HG02943 (cell line): ENCODE data around the gene PRM1.
A peak's percentile ranks its signal among the peaks of the same experiment; 100 is the strongest.
"Not testable (repeated sequence)": the region's sequence is repeated elsewhere in the genome, so short reads cannot be mapped to it uniquely, and the experiment has no call there.

Experiments used
- ATAC-seq: cut with Tn5 transposase; IDR thresholded peaks from one replicate; pipeline ENCODE4 v1.9.1; 2021; ENCODE audit warnings: mild to moderate bottlenecking, low read depth, moderate library complexity; ENCODE audit not compliant: unreplicated experiment

PRM1 gene

DNA sequence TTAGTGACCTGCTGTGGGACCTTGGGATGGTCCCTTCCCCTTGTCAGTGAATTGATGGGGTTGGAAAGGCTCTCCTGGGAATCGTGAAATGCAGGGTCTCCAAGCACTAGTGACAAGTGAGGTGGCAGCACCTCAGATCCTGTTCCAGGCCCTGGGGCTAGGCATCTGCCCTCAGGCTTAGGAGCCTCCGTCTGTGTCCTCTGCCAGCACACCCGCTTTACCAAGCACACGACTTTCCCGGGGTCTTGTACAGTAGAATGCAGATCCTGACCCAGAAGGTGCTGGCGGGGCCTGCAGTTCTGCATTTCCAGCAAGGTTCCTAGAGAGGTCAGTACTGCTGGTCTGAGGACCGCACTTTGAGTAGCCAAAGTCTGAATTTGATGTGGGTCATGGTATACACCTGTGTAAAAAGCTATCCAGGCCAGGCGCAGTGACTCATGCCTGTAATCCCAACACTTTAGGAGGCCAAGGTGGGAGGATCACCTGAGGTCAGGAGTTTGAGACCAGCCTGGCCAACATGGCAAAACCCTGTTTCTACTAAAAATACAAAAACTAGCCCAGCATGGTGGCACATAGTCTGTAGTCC lies 33.3 kb upstream of the PRM1 start:
- ATAC-seq, result no peak

DNA sequence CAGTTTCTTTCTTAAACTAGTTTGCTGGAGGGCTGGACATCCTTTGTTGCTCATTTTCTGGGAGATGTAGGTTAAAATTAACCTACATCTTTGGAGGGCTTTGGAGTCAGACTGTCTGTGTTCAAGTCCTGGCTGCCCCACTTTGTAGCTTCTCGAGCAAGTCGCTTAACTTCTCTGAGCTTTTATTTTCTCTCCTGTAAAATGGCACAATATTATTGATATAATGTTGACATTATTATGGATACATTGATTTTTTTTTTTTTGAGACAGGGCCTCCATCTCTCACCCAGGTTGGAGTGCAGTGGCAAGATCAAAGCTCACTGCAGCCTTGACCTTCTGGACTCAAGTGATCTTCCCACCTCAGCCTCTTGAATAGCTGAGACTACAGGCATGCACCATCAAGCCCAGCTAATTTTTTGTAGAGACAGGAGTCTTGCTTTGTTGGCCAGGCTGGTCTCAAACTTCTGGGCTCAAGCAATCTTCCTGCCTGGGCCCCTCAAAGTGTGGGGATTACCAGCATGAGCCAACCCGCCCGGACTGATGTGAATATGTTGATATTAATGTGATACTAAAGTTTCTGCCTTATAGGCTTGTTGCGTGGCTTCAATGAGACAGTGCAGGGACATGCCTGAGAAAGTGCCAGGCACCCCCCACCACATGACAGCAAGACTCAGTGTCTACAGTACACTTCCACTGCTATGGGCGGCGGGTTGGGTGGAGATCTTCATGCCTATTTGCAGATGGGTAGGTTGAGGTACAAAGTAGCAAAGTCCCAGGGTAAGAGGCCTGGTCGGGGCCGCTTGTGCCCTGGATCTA lies 32.6 kb upstream of the PRM1 start:
- no peak for ATAC-seq

DNA sequence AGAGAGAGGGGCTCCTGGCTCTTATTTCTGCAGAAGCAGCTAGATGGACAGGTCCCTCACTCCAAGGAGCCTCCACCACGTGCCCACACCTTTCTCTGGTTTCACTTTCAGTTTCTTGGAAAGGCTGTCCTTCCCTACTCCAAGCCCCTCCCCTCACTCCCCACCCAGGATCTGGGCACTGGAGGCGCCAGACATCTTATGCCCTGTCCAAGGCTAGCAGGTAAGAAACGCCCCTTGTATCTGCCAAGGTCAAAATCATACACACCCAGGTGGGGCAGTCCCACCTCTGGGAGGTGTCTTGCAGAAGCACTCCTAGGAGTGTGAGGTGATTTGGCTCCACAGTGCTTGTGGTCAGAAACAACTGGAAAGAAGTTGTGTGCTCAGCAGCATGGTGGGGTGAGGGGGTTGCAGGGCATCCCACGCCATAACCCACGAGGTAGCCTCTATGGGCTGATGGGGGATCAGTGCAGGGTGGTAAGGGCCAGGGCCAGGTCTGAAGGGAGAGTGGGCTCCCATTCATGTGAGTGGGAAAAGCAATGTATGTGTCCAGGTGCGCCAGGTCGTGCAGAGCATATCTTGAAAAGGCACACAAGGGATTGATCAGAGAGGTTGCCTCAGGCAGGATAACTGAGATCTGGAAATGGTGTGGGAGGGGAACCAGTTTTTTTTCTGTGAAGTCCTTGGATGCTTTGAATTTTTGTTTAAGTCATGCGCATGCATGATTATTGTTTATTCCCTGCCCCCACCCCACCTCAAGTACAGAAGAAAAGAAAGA lies 31.8 kb upstream of the PRM1 start:
- ATAC-seq, result no peak

DNA sequence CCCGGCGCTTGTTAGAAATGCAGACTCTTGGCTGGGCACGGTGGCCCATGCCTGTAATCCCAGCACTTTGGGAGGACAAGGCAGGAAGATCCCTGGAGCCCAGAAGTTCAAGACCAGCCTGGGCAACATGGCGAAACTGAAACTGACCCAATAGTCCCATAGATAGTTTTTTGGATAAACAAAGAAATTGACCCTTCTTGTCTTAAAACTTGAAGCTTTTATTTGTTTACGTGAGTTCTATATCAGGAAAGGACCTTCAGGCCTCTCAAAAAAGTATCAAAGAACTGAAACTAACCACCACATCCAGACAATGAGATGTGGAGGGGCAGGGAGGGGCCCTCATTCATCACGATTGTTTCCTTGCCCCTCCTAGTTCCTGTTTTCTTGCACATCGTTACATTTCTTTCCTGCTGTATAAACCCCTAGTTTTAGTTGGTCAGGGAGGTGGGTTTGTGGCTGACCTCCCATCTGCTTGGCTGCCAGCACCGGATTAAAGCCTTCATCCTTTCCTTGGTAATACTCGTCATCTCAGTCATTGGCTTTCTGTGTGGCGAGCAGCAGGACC lies 29.9 kb upstream of the PRM1 start:
- ATAC-seq, result no peak

DNA sequence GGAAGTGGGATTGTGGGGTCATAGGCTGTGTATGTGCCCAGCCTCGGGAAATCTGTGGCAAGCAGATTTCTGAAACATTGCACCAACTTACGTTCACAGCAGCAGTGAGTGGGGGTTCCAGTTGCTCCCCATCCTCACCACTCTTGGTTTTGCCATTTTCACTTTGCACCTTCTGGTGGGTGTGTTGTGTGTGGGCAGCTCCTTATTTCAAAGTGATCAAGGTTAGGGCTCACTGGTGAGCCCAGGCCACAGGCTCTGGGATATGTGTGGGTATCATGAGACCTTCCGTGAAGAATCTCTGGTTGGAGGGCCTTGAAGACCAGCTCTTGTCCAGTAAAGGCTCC lies 29.5 kb upstream of the PRM1 start:
- no peak for ATAC-seq

DNA sequence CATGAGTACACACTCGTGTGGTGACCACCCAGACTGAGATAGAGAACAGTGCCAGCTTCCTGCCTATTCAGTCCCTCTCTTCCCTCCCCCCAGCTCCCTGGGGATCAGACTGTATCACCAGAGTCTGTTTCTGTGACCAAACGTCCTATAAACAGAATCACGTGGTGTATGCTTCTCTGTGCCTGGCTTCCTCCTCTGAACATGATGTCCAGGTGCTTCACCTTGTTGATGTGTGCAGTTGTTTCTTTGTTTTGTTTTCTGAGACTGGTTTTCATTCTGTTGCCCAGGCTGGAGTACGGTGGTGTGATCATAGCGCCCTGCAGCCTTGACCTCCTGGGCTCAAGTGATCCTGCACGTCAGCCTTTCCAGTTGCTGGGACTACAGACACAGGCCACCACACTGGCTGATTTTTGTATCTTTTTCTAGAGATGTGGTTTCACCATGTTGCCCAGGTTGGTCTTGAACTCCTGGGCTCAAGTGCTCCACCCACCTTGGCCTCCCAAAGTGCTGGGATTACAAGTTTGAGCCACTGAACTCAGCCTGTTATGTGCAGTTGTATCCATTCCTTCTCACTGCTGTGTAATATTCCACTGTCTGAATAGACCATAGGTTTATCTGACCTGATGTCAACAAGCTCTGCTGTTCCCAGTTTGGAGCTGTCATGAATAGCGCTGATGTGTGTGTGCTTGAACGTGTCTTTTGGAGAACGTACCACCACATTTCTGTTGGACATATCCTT lies 28.9 kb upstream of the PRM1 start:
- peak; percentile 53 for ATAC-seq

DNA sequence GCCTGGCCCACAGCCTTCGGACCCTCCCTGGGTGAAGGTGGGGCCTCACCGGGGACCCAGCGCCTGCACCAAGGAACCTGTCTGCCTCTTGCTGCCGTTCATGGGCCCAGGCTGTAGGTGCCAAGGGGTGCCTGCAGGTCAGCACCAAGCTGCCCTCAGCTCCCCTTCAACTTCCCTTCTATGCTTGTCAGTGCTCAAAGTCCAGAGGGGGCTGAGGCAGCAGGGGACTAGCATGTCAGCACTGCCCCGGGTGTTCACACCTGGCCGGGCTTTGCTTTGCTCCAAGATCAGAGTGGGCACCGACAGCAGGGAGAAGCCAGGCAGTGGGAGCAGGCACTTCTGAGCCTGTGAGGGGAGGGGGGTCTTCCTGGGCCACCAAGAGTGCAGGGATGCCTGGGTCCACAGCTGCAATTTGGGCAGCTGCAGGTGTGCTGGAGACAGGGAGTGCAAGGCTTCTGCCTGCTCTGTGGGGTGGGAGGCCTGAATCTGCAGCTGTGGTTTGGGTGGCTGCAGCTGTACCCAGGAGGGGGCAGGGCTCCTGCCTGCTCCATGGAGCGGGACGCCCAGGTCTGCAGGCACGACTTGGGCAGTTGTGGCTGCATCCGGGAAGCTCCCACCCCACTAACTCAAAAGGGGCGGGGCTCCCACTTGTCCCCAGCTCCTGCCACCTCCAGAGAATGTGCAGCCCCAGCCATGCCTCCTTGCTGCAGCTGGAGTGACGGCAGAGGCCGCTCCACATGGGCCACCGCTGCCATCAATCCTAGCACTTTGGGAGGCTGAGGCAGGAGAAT lies 27.6 kb upstream of the PRM1 start:
- no peak for ATAC-seq

DNA sequence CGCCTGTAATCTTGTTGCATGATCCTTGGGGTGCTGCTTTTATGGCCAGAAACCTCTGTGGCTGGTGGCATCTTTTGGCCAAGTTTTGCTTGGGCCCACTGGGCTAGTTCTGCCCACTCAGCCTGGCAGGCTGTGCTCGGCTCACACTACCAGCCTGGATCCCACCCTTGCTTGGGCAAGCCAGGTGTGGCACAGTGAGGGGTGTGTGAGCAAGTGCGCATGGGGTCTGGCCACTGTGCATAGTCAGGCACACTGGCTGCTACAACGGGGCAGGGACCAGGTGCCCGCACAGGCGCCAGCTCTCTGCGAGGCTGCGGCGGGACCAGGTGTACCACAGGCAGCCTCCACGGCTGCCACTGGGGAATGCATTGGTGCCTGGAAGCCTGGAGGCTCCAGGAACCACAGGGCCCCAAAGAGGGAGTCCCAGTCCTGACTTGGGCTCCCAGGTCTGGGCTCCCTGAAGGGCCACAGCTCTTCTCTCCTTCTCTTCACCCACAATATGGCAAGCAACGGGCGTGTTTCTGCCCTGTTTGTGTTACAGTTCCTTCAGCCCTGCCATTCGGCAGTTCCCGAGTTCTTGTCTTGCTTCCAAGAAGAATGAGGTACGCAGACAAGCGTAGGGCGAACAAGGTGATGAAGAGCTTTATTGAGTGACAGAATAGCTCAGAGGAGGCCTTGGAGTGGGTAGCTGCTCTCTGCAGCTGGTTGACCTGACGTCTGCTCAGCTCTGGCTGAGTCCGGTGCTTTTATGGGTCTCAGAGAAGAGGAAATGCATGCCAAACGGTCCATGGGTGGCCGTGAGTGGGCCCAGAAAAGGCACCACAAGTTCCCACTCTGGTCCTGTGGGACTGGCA lies 26.7 kb upstream of the PRM1 start:
- no peak for ATAC-seq

DNA sequence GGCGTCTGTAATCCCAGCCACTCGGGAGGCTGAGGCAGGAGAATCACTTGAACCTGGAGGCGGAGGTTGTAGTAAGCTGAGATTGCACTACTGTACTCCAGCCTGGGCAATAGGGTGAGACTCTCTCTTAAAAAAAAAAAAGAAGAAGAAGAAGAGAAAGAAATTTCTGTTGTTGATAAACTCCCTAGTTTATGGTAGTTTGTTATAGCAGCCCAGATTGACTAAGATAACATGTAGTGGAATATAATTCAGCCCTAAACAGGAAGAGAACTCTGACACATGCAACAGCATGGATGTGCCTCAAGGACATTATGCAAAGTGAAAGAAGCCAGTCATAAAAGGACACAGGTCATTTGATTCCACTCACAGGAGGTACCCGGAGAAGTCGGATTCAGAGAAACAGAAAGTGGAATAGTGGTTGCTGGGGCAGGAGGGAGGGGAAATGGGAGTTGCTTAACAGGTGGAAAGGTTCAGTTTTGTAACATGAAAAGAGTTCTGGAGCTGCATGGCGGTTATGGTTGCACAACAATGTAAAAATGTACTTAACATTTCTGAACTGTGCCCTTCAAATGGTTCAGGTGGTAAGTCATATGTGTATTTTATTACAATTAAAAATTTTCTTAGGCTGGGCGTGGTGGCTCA lies 26.0 kb upstream of the PRM1 start:
- ATAC-seq, result no peak

DNA sequence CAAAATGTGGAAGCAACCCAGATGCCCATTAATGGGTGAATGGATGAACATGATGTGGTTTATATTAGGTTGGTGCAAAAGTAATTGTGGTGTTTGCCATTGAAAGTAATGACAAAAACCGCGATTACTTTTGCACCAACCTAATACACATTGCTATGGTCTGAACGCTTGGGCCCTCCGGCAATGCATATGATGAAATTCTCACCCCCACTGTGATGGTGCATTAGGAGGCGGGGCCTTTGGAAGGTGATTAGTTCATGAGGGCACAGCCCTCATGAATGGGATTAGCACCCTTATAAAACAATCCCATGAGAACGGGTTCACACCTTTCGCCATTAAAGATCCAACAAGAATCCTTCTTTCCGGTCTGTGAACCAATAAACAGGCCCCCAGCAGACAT lies 25.3 kb upstream of the PRM1 start:
- no peak for ATAC-seq

DNA sequence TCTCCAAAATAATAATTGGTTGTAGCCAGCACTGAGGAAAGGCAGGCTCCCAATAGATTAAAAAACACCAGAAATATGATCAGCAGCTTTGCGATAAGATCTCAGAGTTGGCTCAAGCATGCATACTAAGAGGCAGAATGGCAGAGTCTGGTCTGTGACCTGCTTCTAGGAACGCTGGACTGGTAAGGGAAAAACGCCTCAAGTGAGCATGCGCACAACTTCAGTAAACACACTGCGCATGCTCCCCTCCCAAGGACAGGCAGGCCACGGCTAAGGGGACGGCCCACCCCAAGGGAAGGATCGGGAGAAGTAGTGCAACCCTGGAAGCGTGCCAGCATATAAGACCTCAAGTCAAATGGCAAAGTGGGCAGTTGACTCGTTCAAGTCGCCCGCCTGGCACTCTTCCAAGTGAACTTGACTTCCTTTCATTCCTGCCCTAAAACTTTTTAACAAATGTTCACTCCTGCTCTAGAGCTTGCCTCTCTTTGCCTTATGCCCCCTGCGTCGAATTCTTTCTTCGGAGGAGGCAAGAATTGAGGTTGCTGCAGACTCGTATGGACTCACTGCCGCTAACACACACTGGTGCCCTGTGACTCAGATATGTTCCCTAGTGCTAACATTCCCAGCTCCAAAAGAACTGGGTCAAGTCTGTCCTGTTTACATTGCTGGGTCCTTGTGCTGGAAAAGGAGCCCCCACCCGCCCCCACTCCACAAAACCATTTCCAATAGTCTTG lies 22.4 kb upstream of the PRM1 start:
- ATAC-seq, result no peak

DNA sequence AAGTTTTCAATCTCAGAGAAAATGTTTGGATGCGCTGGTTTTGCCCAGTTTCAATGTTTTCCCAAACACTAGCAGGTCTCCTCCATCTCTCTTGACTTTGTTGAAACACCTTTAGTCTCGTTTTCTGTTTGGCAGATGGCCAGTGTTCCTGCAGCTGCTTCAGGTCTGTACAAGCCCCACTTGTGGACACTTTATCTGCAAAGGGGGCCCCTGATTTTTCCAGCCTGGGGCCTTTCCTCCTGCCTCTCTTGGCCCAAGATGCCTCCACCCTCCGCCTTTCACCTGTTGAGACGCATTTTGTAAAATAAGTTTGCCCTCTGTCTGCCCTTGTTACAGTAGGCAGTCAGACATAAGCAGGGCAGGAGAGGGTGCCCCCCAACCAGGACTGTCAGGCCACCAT lies 21.8 kb upstream of the PRM1 start:
- no peak for ATAC-seq

DNA sequence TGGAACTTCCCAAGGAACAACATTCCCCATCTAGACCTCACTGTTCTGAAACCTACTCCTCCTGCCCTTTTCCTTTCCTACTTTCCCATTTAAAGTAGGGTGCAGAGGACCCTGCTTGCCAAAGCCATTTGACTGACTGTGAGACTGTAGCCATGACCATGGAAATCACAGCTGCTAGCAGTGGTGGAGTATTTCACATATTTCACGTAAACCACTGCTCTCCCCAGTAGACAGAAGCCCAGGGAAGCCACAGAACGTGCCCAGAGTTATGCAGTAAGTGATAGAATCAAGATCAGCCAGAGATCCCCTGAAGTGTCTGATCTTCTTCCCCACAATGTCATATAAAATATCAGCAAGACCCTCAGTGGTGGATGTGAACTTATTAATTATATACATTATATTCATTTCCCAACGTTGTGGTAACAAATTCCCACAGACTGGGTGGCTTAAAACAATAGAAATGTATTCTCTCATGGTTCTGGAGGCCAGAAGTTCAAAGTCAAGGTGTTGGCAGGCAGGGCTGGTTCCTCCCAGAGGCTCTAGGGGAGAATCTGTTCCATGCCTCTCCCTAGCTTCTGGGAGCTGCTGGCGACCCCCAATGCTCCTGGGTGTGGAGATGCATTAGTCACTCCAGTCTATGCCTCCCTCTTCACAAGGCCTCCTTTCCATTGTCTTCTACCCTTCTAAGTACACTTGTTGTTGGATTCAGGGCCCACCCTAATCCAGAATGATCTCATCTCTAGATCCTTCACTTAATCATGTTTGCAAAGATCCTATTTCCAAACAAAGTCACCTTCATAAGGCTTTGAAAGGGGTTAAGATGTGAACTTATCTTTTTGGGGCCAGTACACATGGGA lies 20.7 kb upstream of the PRM1 start:
- no peak for ATAC-seq

DNA sequence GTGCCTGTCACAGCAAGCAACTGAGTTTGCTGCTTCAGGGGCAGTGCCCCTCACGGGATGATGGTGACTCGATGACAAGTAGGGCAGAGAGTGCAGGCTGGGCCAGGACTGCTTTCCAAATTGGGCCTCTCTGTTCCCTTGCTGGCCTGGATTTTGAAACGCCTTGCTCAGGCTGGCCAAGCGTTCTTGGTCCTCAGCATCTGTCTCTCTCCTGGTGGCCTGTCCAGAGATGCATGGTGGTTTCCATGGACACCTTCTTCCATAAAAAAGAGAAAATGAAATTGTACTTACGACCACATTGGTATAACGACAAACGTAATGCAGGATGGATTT lies 19.4 kb upstream of the PRM1 start:
- no peak for ATAC-seq

DNA sequence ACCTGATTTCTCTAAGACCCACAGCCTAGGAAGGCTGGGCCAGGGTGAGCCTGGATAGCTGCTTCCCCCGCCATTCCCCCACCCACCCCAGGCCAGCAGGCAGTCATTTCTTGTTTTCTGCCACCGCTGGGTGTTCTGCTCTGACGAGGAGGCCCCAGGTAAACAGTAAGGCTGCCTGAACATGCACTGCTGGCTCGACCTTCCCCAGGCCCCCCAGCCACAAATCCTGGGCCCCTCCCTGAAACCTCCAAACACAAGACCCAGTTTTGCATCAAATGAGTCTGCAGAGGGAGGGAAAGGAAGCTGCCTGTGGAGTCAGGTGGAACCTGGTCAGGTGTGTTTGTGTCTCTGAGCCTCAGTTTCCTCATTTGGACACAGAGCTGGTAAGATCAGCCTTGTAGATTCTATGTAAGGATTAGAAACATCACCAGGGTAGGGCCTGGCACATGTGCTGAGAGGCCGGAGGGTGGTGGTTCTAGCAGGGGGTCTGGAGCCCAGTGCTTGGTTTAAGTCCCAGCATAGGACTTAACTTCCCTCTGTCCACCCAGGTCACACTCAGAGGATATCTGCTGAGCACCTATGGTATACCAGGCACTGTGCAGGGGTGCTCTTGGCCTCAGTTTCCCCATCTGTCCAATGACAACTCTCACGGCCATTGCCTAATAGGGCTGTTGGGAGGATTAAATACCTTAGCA lies 18.9 kb upstream of the PRM1 start:
- ATAC-seq, result no peak

DNA sequence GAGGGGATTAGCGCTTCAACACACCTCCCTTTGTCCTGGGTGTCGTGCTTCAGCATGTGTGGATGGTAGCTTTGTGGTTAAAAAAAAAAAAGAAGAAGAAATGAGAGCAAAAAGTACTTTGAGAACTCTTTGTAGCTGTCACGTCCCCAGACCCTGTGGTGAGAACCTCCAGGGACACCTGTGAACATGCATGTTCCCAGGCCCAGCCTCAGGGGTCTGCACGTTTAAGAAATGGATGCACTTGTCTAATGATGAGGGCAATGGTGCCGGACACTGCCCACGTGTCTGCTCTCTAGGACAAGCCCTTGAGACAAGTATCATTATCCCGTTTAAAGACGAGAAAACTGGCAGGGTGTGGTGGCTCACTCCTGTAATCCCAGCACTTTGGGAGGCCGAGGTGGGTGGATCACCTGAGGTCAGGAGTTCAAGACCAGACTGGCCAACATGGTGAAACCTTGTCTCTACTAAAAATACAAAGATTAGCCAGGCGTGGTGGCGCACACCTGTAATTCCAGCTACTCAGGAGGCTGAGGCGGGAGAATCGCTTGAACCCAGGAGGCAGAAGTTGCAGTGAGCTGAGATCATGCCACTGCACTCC lies 17.9 kb upstream of the PRM1 start:
- not testable (repeated sequence) for ATAC-seq
